NCI-H510A treated with DMSO at 0.1 percent for 48 hours (cell line): ENCODE data around the gene NINJ2.

ENCODE experiments used
- DNase-seq: peaks from one replicate; lab custom pipeline; 2025; lab: John Stamatoyannopoulos, UW

Gene NINJ2

DNA sequence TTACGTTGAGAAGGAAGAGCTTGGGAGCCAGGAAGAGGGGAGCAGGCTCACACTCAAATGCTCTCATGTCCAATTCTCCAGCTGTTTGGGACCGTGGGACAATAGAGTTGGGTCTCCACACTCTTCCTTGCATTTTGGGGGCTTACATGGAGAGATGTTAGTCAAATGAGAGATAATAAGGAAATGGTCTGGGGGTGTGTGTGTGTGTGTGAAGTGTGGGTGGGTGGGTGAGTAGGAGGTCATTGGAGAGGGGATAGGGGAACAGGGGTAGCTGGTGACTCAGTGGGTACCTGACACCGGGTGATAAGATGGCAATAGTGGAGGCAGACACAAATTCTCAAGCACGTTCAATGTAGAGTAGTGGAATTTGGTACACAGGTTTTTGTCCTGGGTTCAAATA, 135.5 kb downstream of the NINJ2 start:
- no peak for DNase-seq

DNA sequence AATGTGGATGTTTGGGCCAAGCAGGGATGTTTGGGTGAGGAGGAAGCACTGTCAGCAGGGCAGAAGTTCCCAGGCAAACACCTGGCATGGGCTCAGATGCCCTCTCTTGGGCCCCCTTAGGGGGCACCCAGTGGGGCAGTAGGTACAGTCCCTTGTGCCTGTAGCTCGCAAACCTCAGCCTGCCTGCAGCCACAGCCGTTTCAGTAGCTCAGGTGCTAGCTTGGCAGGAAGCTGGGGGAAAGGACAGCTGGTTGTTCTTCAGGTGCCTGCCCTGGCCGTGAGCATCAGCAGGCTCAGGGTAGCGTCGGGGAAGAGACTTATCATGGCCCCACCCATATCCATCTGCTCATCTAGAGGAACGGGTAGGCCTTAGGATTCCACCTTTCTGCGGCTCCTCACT, 136.0 kb downstream of the NINJ2 start:
- no peak for DNase-seq

DNA sequence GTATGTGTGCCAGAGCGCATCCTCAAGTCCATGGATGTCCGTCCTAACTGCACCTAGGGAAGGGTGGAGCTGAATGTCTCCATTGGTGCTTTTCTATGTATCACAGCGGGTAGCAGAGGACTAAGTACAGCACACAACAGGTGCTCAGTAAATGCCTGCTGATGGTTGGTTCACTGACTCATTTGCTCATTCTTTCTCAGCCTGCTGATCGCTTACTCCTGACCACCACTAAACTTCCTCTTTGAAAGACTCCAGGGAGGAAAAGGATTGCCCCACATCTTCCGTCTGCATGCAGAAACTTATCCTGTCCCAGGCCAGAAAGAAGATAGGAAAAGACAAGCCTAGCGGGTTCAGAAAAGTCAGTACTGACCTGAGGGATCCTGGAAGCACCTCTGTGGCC, 137.2 kb downstream of the NINJ2 start:
- DNase-seq, result no peak

DNA sequence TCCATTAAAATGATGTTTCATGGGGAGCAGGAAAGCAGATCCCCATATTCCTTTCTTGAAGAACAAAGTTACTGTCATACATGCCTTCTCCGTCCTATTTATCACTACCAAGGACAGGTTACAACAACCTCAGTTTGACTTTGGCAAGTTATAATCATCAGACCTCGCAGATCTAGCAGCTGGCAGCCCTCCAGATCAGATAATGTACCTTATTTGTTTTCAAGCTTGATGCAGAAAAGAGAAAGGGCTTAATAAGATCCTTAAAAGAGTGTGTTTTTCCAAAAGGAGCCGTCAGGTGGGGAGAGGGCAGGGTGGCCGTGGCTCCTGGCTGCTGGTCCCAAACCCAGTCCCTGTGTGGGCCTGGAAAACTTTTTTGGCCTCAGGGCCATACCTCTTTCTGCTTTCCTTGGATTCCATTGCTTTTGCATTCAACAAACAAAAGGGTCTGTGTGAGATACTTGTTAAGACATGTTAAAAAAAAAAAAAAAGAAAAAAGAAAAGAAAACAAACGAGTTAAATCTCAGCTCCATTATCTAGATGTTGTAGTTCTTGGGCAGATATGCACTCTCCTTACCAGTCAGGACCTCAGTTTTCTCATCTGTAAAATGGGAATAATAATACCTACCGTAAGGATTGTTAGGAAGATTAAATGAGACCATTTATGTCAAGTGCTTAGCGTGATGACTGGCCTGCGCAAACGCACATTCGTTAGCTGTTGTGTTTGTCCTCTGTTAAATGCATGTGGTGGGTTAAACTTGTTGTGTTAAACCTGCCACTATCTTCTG, 138.9 kb downstream of the NINJ2 start:
- no peak for DNase-seq

GRCh38 chr12:522692-523378, 140.4 kb downstream of the NINJ2 start:
- DNase-seq, result no peak

GRCh38 chr12:520119-520518, 143.1 kb downstream of the NINJ2 start:
- DNase-seq, result no peak

DNA sequence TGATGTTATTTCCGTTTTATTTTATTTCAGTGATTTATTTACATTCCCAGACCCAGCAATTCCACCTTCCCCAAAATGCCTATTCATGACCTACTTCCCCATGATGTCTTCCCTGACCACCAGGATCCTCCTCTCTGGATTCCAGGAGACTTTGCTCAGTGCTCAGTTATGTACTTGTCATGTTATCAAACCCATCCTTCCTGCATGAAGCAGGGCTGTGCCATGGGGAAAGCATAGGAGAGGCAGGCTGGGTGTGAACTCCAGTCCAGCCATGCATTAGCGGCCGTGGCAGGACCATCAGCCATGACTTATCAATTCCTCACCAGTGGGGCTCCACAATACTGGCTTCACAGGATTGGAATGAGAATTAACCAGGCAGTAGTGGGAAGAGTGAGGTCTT, 145.7 kb downstream of the NINJ2 start:
- no peak for DNase-seq
